GM10248 (cell line): ENCODE results near the gene MYH10.

ENCODE experiments used
- CTCF ChIA-PET: fragments of 300-600 bp; sonication (Branson Sonifier 250); formaldehyde crosslinking; extraction: SDS; loops from one replicate; lab custom pipeline; 2021; ENCODE audit warnings: antibody characterized with exemption; lab: Yijun Ruan, JAX
- POLR2A ChIA-PET: fragments of 350-650 bp; sonication (Branson Sonifier 250); formaldehyde crosslinking; extraction: SDS; loops from one replicate; lab custom pipeline; 2020; ENCODE audit warnings: antibody characterized with exemption; lab: Yijun Ruan, JAX
- DNase-seq: peaks from one replicate; pipeline ENCODE4 v3.0.0; 2012; ENCODE audit errors: extremely low spot score
- CTCF ChIP-seq: IDR thresholded peaks from 2 replicates; pipeline ENCODE4 v1.5.1; 2012; ENCODE audit warnings: mild to moderate bottlenecking, low read depth; ENCODE audit errors: extremely low read depth, missing control alignments, control extremely low read depth

The MYH10 gene

DNA sequence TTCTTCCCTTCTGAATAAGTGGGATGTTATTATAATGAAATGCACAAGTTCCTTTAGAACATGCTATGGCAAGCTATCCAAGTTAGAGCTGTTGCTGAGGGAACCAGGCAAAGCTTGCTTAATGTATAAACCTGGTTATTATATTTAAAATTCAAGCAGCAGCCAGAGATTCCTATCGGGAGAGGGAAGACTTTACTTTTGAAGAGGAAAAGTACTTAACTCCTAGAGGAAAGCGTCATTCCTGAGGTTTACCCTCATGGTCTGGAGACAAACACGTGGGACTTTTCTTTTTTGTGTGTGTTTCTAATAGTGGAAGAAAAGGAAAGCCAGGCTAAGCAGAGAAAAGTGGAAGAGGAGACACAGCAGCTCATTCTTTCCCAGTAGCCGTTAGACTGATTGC is 39.9 kb upstream of the MYH10 start:
- no peak for DNase-seq
- ChIA-PET POLR2A (no interaction called here), CTCF (no interaction called here)
- no peak for TF ChIP-seq CTCF

- no peak for DNase-seq
- CTCF ChIA-PET = no interaction called here
- no peak for TF ChIP-seq CTCF
- POLR2A ChIA-PET = no interaction called here
Measured at GRCh38 chr17:8668176-8668740, 37.7 kb upstream of the MYH10 start.

- TF ChIP-seq CTCF = no peak
- ChIA-PET POLR2A (no interaction called here), CTCF (no interaction called here)
- DNase-seq = no peak
Measured at GRCh38 chr17:8667421-8667820, 36.9 kb upstream of the MYH10 start.

DNA sequence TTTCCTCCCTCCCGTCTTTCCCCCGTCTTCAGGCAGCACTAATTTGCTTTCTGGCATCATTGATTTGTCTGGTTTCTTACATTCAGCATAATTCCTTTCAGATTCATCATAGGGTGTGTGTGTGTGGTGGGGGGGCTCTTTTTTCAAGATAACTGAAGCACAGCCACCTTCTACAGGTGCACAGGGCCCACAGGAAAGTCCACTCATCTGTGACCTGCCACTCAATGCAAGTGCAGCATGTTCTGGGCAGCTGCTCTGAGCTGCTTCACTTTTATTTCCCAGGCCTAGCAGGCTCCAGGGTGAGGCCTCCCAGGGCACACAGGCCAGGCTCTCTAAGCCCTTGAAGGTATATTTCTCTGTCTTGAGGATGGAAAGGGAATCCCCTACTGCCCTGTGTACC is 35.2 kb upstream of the MYH10 start:
- no peak for DNase-seq
- POLR2A ChIA-PET = no interaction called here
- no peak for TF ChIP-seq CTCF
- CTCF ChIA-PET = no interaction called here

DNA sequence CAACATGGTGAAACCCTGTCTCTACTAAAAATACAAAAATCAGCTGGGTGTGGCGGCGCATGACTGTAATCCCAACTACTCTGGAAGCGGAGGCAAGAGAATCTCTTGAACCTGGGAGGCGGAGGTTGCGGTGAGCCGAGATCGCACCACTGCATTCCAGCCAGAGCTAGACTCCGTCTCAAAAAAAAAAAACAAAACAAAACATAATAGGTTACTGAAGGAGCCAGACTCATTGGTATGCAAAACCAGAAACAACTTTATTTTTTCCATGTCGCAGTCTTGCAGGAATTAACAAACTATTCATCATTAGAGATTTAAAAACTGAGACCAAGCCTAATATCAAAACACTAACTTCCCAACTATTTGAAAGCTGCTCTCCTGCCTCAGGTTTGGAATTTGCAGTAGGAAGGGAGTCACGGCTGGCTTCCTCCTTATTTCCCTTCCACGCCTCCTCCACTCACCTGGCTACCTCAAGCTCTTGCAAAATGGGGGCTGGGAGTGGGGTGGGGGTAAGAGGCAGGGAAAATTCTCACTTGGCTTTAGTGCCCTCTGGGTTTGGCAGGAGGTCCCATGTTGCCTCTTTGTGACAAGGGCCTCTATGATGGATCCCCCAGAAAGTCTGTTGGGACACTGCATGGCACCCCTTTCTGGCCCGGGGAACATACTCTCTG is 34.1 kb upstream of the MYH10 start:
- no peak for TF ChIP-seq CTCF
- no peak for DNase-seq
- CTCF ChIA-PET = interaction anchor here (1.0 to 2.1 kb wide), 3 partner anchors 11 to 253 kb away, joined by 3 to 8 read pairs (median 5); no protein-coding TSS in a partner anchor
- POLR2A ChIA-PET = interaction anchor here (0.6 kb wide), 1 partner anchor 39 kb away, joined by 3 read pairs; no protein-coding TSS in a partner anchor

DNA sequence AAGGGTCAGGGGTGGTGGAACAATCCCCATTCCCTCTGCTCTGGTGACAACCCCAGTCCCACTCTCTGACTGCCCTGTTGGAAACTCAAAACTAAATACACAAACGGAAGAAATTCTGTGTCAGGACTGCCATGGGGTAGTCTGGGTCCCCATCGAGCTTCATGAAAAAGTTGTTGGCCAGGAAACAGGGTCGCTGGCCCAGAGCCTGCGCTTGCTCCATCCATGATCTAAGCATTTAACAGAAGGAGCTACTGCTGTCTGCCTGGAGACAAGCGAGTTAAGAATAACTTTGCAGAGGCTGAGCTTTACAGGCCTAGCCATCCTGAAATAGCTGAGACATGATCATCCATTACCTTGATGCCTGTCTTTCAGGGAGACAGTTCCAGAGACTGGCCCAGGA is 32.4 kb upstream of the MYH10 start:
- ChIA-PET CTCF (interaction anchor here (1.0 to 2.1 kb wide), 5 partner anchors 11 to 252 kb away, joined by 3 to 8 read pairs (median 3); no protein-coding TSS in a partner anchor), POLR2A (no interaction called here)
- no peak for DNase-seq
- TF ChIP-seq CTCF = no peak
